Fibroblast of pulmonary artery (primary cell): Measurements from ENCODE around the gene KRTAP4-12.
"Not testable (repeated sequence)": the region's sequence is repeated elsewhere in the genome, so short reads cannot be mapped to it uniquely, and the experiment has no call there.

ENCODE experiments used
- DNase-seq: peaks from one replicate; pipeline ENCODE4 v3.0.0-alpha.2; 2010; ENCODE audit warnings: low read depth
- H3K4me3 ChIP-seq: replicated peaks from 2 replicates; pipeline ENCODE4 v1.5.1; 2011; ENCODE audit warnings: low read depth, mild to moderate bottlenecking, control low read depth, low read length, moderate library complexity
- CTCF ChIP-seq: IDR thresholded peaks from 2 replicates; pipeline ENCODE4 v1.5.1; 2011; ENCODE audit warnings: mild to moderate bottlenecking, control low read depth, low read length, inconsistent platforms; ENCODE audit errors: missing control alignments

KRTAP4-12 gene

GRCh38 chr17:41141361-41141760 is 17.4 kb upstream of the KRTAP4-12 start:
- TF ChIP-seq CTCF: no peak
- DNase-seq: no peak
- no peak overlapping the region for H3K4me3 ChIP-seq

- no peak for TF ChIP-seq CTCF
- no peak for DNase-seq
These were observed 16.6 kb upstream of the KRTAP4-12 start, which contains the start of gene KRTAP4-6 for GRCh38 chr17:41140360-41141131. TSS of gene KRTAP4-6 (minus strand) at chr17:41140544. CDS start at chr17:41140487, 57 bp downstream.

GRCh38 chr17:41139865-41140264 is 15.9 kb upstream of the KRTAP4-12 start:
- not testable (repeated sequence) for H3K4me3 ChIP-seq, DNase-seq

More at GRCh38 chr17:41140360-41141131, 16.6 kb upstream of the KRTAP4-12 start, which contains the start of gene KRTAP4-6:
- H3K4me3 ChIP-seq: no peak within 1 kb of the TSS

GRCh38 chr17:41133880-41134735 is 10.1 kb upstream of the KRTAP4-12 start:
- no peak overlapping the region for H3K4me3 ChIP-seq
- no peak for TF ChIP-seq CTCF
- no peak for DNase-seq

GRCh38 chr17:41131979-41132378 is 8.0 kb upstream of the KRTAP4-12 start:
- no peak for TF ChIP-seq CTCF
- H3K4me3 ChIP-seq: no peak overlapping the region
- DNase-seq: no peak

GRCh38 chr17:41127371-41127770 is 3.4 kb upstream of the KRTAP4-12 start:
- H3K4me3 ChIP-seq: no peak overlapping the region
- TF ChIP-seq CTCF: no peak
- DNase-seq: no peak

GRCh38 chr17:41126412-41126811 is 2.4 kb upstream of the KRTAP4-12 start:
- no peak for DNase-seq
- no peak overlapping the region for H3K4me3 ChIP-seq
- TF ChIP-seq CTCF: no peak
